Endothelial cell of umbilical vein (primary cell): ENCODE measurements around the gene ESCO1. TPM values are rescaled to one million over a fixed set of nuclear protein-coding genes. Genes with fewer than 3 reads are reported as not detected.

Experiments
- BruUV-seq: library from RNA; stranded (reverse); fragments of 400-500 nt; replicated peaks from 2 replicates; lab custom pipeline; 2021; lab: Mats Ljungman, UMichigan
- CTCF ChIA-PET: fragments of 300-600, 350-600 bp; sonication (Branson Sonifier 250); formaldehyde crosslinking; loops from one replicate; lab custom pipeline; 2021; ENCODE audit warnings: antibody characterized with exemption, inconsistent platforms; lab: Charles Lee
- POLR2A ChIA-PET: fragments of 300-600, 350-600 bp; sonication (Branson Sonifier 250); formaldehyde crosslinking; loops from one replicate; lab custom pipeline; 2021; ENCODE audit warnings: antibody characterized with exemption, inconsistent platforms; lab: Charles Lee
- DNase-seq: peaks from one replicate; pipeline ENCODE4 v3.0.0-alpha.2; 2011; ENCODE audit warnings: low read depth, low spot score
- FAIRE-seq: peaks from 2 replicates; lab custom pipeline; 2011; peaks lifted over from hg19 to GRCh38; lab: Jason Lieb, UNC
- H2AFZ ChIP-seq: 2 replicates; pipeline ENCODE4 v1.6.0; 2012; ENCODE audit warnings: low read depth, low read length, control low read depth, inconsistent platforms
- H3K27ac ChIP-seq: 2 replicates; pipeline ENCODE4 v1.5.1; 2011; ENCODE audit warnings: low read depth, mild to moderate bottlenecking, control low read depth, low read length, moderate library complexity; ENCODE audit not compliant: insufficient read depth
- H3K27me3 ChIP-seq, 2 experiments: 2 replicates each; pipeline versions ENCODE4 v1.6.0 to v1.6.1; 2011; ENCODE audit warnings: low read length in 2 of 2, mixed read lengths in 1 of 2; ENCODE audit not compliant: control insufficient read depth in 2 of 2, insufficient read depth in 2 of 2
- H3K36me3 ChIP-seq, 2 experiments: 2 replicates in 1 of 2; 3 replicates in 1 of 2; pipeline ENCODE4 v1.5.1; 2011; ENCODE audit warnings: low read length in 2 of 2, mild to moderate bottlenecking in 1 of 2, moderate library complexity in 1 of 2; ENCODE audit not compliant: control insufficient read depth in 2 of 2, insufficient read depth in 2 of 2; ENCODE audit errors: extremely low read depth in 1 of 2
- H3K4me1 ChIP-seq: 3 replicates; pipeline ENCODE4 v1.5.1; 2011; ENCODE audit warnings: mild to moderate bottlenecking, low read length; ENCODE audit not compliant: control insufficient read depth, insufficient read depth; ENCODE audit errors: extremely low read depth
- H3K4me2 ChIP-seq: 2 replicates; pipeline ENCODE4 v1.6.1; 2011; ENCODE audit warnings: low read length, control low read depth, mixed read lengths; ENCODE audit not compliant: insufficient read depth
- H3K4me3 ChIP-seq, 3 experiments: fragments of 200-600 bp in 1 of 3; sonication (generic), shearing (Covaris generic) in 1 of 3; replicated peaks in 1 of 3; 2 replicates each; pipeline ENCODE4 v1.5.1; 2011 to 2016; ENCODE audit warnings: control low read depth in 3 of 3, low read length in 3 of 3, mild to moderate bottlenecking in 2 of 3, inconsistent platforms in 1 of 3, low read depth in 1 of 3, moderate library complexity in 1 of 3; ENCODE audit not compliant: insufficient read depth in 1 of 3
- H3K79me2 ChIP-seq: 2 replicates; pipeline ENCODE4 v1.6.0; 2012; ENCODE audit warnings: low read length, inconsistent platforms; ENCODE audit not compliant: control insufficient read depth, insufficient read depth
- H3K9ac ChIP-seq: replicated peaks from 2 replicates; pipeline ENCODE3; 2011; ENCODE audit warnings: low read length, control low read depth; ENCODE audit not compliant: insufficient read depth; ENCODE audit errors: extremely low read depth
- H3K9me1 ChIP-seq: replicated peaks from 3 replicates; pipeline ENCODE4 v1.6.0; 2011; ENCODE audit warnings: mild to moderate bottlenecking, low read length; ENCODE audit not compliant: control insufficient read depth, insufficient read depth; ENCODE audit errors: extremely low read depth
- H3K9me3 ChIP-seq: replicated peaks from 2 replicates; pipeline ENCODE4 v1.5.1; 2012; ENCODE audit warnings: low read length, inconsistent platforms; ENCODE audit not compliant: control insufficient read depth, insufficient read depth
- H4K20me1 ChIP-seq: replicated peaks from 2 replicates; pipeline ENCODE3; 2011; ENCODE audit warnings: mild to moderate bottlenecking, low read length; ENCODE audit not compliant: control insufficient read depth, insufficient read depth; ENCODE audit errors: extremely low read depth
- CTCF ChIP-seq, 2 donors: IDR thresholded peaks; 1 replicate in 1 of 2; 2 replicates in 1 of 2; pipeline ENCODE4 v1.5.1; 2011; ENCODE audit warnings: low read length in 2 of 2, mild to moderate bottlenecking in 2 of 2, moderate library complexity in 2 of 2, control low read depth in 1 of 2, inconsistent platforms in 1 of 2, low read depth in 1 of 2; ENCODE audit not compliant: insufficient read depth in 1 of 2; ENCODE audit errors: extremely low read depth in 1 of 2
- EZH2 ChIP-seq: IDR thresholded peaks from 2 replicates; pipeline ENCODE4 v1.6.1; 2012; ENCODE audit warnings: borderline replicate concordance, low read depth, mild to moderate bottlenecking, moderate library complexity, low read length, inconsistent platforms; ENCODE audit not compliant: severe bottlenecking
- FOS ChIP-seq: IDR thresholded peaks from 2 replicates; pipeline ENCODE4 v1.6.1; 2011; ENCODE audit warnings: mild to moderate bottlenecking, low read length, moderate library complexity, borderline replicate concordance; ENCODE audit not compliant: insufficient read depth
- GATA2 ChIP-seq: IDR thresholded peaks from 2 replicates; pipeline ENCODE4 v1.7.0; 2011; ENCODE audit warnings: low read depth, mild to moderate bottlenecking, moderate library complexity, mixed read lengths, low read length; ENCODE audit not compliant: insufficient read length, insufficient read depth
- MAX ChIP-seq: IDR thresholded peaks from 2 replicates; pipeline ENCODE4 v1.6.1; 2011; ENCODE audit not compliant: insufficient read depth, insufficient read length
- dilution Hi-C: fragments of 300-500 bp; cut with MboI; formaldehyde crosslinking; loops from one replicate; pipeline ENCODE4 v1.15.0; 2019; ENCODE audit warnings: low sequenced_read_pairs; ENCODE audit not compliant: extremely low pct_ligation_motif_present
- intact Hi-C: fragments of 100-400 bp; cut with micrococcal nuclease; formaldehyde crosslinking; loops from one replicate; pipeline ENCODE4 v1.10.0; 2022
- polyA plus RNA-seq, 4 experiments: library from polyadenylated mRNA; depleted of rRNA in 3 of 4; stranded (reverse) in 3 of 4; unstranded in 1 of 4; fragments of >200 nt; gene quantifications; 2 replicates each; pipeline versions ENCODE4 v1.2.1 to v1.2.3, GENCODE V29; 2011 to 2012; ENCODE audit warnings: missing spikeins in 1 of 4
- total RNA-seq: library from RNA; stranded (reverse); gene quantifications from 2 replicates; pipeline ENCODE4 v1.2.3, GENCODE V29; 2021

ESCO1 gene
- total and polyA plus RNA-seq, 2 donors (not counting 3 experiments of a cell fraction or from before 2014, with no cell fraction given), result 2.1 to 12.0 TPM

- POLR2A ChIA-PET, result no interaction called here
- CTCF ChIA-PET, result interaction anchor here (0.6 to 2.2 kb wide), 4 partner anchors 10 to 407 kb away, joined by 3 to 8 read pairs (median 5); partner anchors contain the start of gene SNRPD1
Observed at GRCh38 chr18:21602299-21602587, 1.7 kb upstream of the ESCO1 start.

GRCh38 chr18:21599585-21600525, 649 bp downstream of the ESCO1 start:
- Histone ChIP-seq H3K27ac (peak overlapping the region; percentile 59), H2AFZ (peak overlapping the region; percentile 60), H3K9ac (peak overlapping the region; percentile 75), H3K9me1 (no peaks in the 10 kb centered on the region), H3K27me3 (no peaks in the 10 kb centered on the region), H3K9me3 (no peaks in the 10 kb centered on the region), H3K36me3 (no peaks in the 10 kb centered on the region), H4K20me1 (no peaks in the 10 kb centered on the region), H3K4me3 (peak overlapping the region; percentile 47 to 89 (median 68)), H3K79me2 (peaks cover 40% of the 10 kb centered on the region), H3K4me1 (no peaks in the 10 kb centered on the region), H3K4me2 (peak overlapping the region; percentile 49)
- intact Hi-C loops (loop anchor here (1.0 to 5.0 kb wide), 5 partner anchors 12 to 489 kb away; partner anchors contain the start of genes MIB1, ROCK1 and SNRPD1), dilution Hi-C loops (no loop called here)
- TSS peak; percentile 20 for BruUV-seq
- TF ChIP-seq FOS, result no peak
- TF ChIP-seq CTCF (IDR thresholded peaks at IDR 0.05; ENCODE audit: extremely low read depth in 1 of 2, insufficient read depth in 1 of 2, low read depth in 1 of 2, low read length in 2 of 2), result peak in 1 of 2 donors; percentile 27
- CTCF ChIA-PET, result interaction anchor here (1.0 to 2.9 kb wide), 35 partner anchors 9 to 412 kb away, joined by 3 to 63 read pairs (median 5); partner anchors contain the start of genes ABHD3, MIB1 and SNRPD1
- POLR2A ChIA-PET, result interaction anchor here (0.6 to 1.2 kb wide), 2 partner anchors 13 to 109 kb away, joined by 8 to 11 read pairs; partner anchors contain the start of gene SNRPD1
- FAIRE-seq (no peak), DNase-seq (peak; percentile 30)

More at GRCh38 chr18:21602299-21602587, 1.7 kb upstream of the ESCO1 start:
- no peaks in the 10 kb centered on the region for H3K9me1 ChIP-seq
- DNase-seq (no peak), FAIRE-seq (no peak)
- dilution Hi-C loops, result no loop called here
- H3K9me3 ChIP-seq, result no peaks in the 10 kb centered on the region
- no peak overlapping the region for H3K9ac ChIP-seq
- H3K27me3 ChIP-seq, result no peaks in the 10 kb centered on the region
- no peaks in the 10 kb centered on the region for H3K4me1 ChIP-seq
- no peak overlapping the region for H3K27ac ChIP-seq
- H2AFZ ChIP-seq, result no peak overlapping the region
- intact Hi-C loops, result loop anchor here (5.0 kb wide), 1 partner anchor 405 kb away; no protein-coding TSS in a partner anchor
- no peak overlapping the region for H3K4me3 ChIP-seq
- BruUV-seq, result no TSS peak
- H3K36me3 ChIP-seq, result no peaks in the 10 kb centered on the region
- H3K79me2 ChIP-seq, result peaks cover 23% of the 10 kb centered on the region
- no peak overlapping the region for H3K4me2 ChIP-seq
- no peak for TF ChIP-seq MAX
- no peak for TF ChIP-seq EZH2
- no peak for TF ChIP-seq GATA2
- H4K20me1 ChIP-seq, result no peaks in the 10 kb centered on the region
